ENCODE results near the gene RASD1.

DNA sequence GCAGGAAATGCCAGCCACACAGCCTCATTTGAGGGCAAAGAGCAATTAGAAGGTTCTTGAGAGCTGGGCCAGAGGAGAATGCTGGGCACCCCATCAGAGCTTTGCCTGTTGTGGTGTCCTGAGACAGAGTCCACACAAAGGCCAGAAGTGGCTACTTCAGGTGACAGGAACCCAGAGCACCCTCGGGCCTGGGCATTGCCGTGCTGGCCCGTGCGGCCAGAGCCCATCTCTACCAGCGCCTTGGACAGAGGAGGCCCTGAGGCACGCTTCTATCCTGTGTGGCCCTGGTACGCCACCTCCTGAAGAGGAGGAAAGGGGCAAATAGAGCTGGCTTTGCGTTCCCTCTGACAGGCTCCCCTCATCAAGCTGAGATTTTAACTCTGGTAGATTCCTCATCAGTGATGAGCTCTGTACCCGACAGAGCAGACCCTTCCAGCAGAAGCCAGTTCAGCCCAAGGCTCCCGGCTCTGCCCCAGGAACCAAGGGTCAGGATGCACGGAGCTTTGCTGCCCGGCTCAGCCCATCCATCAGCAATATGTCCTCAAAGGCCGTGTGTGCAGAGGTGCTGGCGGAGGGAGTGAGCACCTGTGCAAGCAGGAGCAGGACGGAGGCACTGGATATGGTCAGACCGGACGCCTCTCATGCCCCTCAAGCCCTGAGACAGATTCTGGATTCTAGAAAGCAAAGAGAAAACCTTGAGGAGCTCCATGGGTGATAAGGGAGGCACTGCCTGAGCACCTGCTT, 3.4 kb upstream of the RASD1 start:
- TF ChIP-seq, protein P1, sequence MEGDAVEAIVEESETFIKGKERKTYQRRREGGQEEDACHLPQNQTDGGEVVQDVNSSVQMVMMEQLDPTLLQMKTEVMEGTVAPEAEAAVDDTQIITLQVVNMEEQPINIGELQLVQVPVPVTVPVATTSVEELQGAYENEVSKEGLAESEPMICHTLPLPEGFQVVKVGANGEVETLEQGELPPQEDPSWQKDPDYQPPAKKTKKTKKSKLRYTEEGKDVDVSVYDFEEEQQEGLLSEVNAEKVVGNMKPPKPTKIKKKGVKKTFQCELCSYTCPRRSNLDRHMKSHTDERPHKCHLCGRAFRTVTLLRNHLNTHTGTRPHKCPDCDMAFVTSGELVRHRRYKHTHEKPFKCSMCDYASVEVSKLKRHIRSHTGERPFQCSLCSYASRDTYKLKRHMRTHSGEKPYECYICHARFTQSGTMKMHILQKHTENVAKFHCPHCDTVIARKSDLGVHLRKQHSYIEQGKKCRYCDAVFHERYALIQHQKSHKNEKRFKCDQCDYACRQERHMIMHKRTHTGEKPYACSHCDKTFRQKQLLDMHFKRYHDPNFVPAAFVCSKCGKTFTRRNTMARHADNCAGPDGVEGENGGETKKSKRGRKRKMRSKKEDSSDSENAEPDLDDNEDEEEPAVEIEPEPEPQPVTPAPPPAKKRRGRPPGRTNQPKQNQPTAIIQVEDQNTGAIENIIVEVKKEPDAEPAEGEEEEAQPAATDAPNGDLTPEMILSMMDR (IDR thresholded peaks at IDR 0.05 in 8 of 11, conservative IDR thresholded peaks at IDR 0.05 in 3 of 11), result no peak
- TF ChIP-seq POLR2A (IDR thresholded peaks at IDR 0.05), result no peak

Data from spleen (tissue), 7 donors.